ENCODE data around the gene DNAJC3. TPM values are rescaled to one million over a fixed set of nuclear protein-coding genes. Genes with fewer than 3 reads are reported as not detected.

Gene DNAJC3
- total RNA-seq, result 58.4 and 72.7 TPM in 2 replicates

DNA sequence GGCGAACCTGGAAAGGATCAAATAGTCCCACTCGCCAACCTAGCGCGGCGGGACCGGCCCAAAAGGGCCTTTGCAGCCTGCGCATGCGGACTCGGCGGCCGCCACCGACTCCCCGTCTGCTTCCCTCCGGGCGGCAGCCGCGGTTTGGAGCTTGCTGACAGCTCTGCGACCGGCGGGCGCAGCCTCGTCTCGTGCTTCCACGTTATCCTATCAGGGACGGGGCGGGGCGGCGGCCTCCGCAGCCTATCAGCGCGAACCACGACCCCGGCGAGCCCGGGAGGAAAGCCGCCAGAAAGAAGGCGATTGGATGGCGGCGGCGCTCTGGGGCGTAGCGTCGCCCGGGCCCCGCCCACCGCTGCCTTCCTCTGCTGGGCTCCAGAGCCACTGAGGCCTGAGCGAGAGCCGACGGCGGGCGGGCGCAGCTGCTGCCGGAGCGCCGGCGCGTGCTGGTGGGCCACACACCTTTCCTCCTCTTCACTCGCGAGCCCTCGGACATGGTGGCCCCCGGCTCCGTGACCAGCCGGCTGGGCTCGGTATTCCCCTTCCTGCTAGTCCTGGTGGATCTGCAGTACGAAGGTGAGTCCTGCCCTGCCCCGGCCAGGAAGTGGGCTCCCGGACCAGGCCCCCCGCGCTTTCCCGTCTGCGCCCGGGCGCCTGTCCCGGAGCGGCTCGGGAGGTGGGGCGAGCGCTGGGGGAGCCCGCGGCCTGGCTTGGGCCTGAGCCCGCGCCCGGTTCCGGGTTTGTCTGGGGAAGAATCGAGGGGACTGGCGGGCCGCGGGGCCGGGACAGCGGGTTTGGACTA lies at the start of gene DNAJC3:
Gene DNAJC3 (plus strand): TSS at position 378 of the 802 bp plus-strand sequence. CDS start 117 bp downstream, at position 495.
- FAIRE-seq (no peak), DNase-seq (ENCODE audit: low read depth) (peak; percentile 91)
- no peaks in the 10 kb centered on the region for H3K27me3 ChIP-seq (ENCODE audit: control insufficient read depth, insufficient read depth, low read length)
- no peaks in the 10 kb centered on the region for H3K36me3 ChIP-seq (ENCODE audit: control insufficient read depth, insufficient read depth, low read length)
- H3K4me3 ChIP-seq (ENCODE audit: low read depth, low read length), result peak within 1 kb of the TSS; percentile 73
- no peak for TF ChIP-seq CTCF (IDR thresholded peaks at IDR 0.05; ENCODE audit: insufficient read depth, low read length, severe bottlenecking)

GRCh38 chr13:95627590-95627989 lies 49.3 kb upstream of the DNAJC3 start:
- DNase-seq (ENCODE audit: low read depth) (peak; percentile 82), FAIRE-seq (no peak)
- Histone ChIP-seq H3K4me3 (ENCODE audit: low read depth, low read length) (no peak overlapping the region), H3K36me3 (ENCODE audit: control insufficient read depth, insufficient read depth, low read length) (no peaks in the 10 kb centered on the region), H3K27me3 (ENCODE audit: control insufficient read depth, insufficient read depth, low read length) (no peaks in the 10 kb centered on the region)
- TF ChIP-seq CTCF (IDR thresholded peaks at IDR 0.05; ENCODE audit: insufficient read depth, low read length, severe bottlenecking), result no peak

GRCh38 chr13:95628488-95628887 lies 48.5 kb upstream of the DNAJC3 start:
- Histone ChIP-seq H3K27me3 (ENCODE audit: control insufficient read depth, insufficient read depth, low read length) (no peaks in the 10 kb centered on the region), H3K4me3 (ENCODE audit: low read depth, low read length) (no peak overlapping the region), H3K36me3 (ENCODE audit: control insufficient read depth, insufficient read depth, low read length) (no peaks in the 10 kb centered on the region)
- FAIRE-seq, result no peak
- no peak for DNase-seq (ENCODE audit: low read depth)
- no peak for TF ChIP-seq CTCF (IDR thresholded peaks at IDR 0.05; ENCODE audit: insufficient read depth, low read length, severe bottlenecking)

DNA sequence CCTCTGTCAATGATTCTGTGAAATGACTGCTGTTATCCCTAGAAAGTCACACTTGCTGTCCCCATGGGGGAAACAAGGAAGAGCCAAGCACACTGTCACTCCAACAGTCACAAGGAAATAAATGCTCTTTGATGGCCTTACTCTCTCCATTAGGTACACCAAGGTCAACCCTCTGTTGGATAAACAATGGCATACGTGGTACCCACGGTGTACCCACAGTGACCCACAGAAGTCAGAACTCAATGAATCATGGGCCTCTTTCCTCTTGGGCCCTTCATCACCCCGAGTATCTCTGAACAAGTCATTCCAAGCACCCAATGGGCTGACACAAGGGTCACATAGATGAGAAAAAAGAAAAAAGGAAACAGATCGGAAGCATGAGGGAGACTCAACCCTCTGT lies 47.9 kb upstream of the DNAJC3 start:
- DNase-seq (ENCODE audit: low read depth), result no peak
- FAIRE-seq, result no peak

GRCh38 chr13:95630593-95630992 lies 46.3 kb upstream of the DNAJC3 start:
- H3K27me3 ChIP-seq (ENCODE audit: control insufficient read depth, insufficient read depth, low read length), result no peaks in the 10 kb centered on the region
- DNase-seq (ENCODE audit: low read depth) (no peak), FAIRE-seq (no peak)
- no peak overlapping the region for H3K4me3 ChIP-seq (ENCODE audit: low read depth, low read length)
- no peaks in the 10 kb centered on the region for H3K36me3 ChIP-seq (ENCODE audit: control insufficient read depth, insufficient read depth, low read length)
- no peak for TF ChIP-seq CTCF (IDR thresholded peaks at IDR 0.05; ENCODE audit: insufficient read depth, low read length, severe bottlenecking)

More for the DNA sequence above, 47.9 kb upstream of the DNAJC3 start:
- Histone ChIP-seq H3K4me3 (ENCODE audit: low read depth, low read length) (no peak overlapping the region), H3K27me3 (ENCODE audit: control insufficient read depth, insufficient read depth, low read length) (no peaks in the 10 kb centered on the region), H3K36me3 (ENCODE audit: control insufficient read depth, insufficient read depth, low read length) (no peaks in the 10 kb centered on the region)
- TF ChIP-seq CTCF (IDR thresholded peaks at IDR 0.05; ENCODE audit: insufficient read depth, low read length, severe bottlenecking), result no peak

Measured in bronchial epithelial cell (primary cell).